Body of pancreas (tissue), 4 donors: Measurements from ENCODE around the gene MIGA2.

Experiments used
- CTCF ChIP-seq, 7 experiments: fragments of 450-650 bp in 4 of 7; fragments of 200-600 bp in 3 of 7; sonication (generic) in 3 of 7; IDR thresholded peaks; one replicate each; pipeline ENCODE4 v1.5.1; 2016 to 2019; ENCODE audit warnings: antibody characterized with exemption in 7 of 7
- POLR2A ChIP-seq, 3 donors: fragments of 450-650 bp; IDR thresholded peaks; one replicate each; pipeline ENCODE4 v1.6.1; 2016; ENCODE audit warnings: antibody characterized with exemption in 3 of 3, mild to moderate bottlenecking in 2 of 3

- no peak for TF ChIP-seq CTCF (IDR thresholded peaks at IDR 0.05)
- TF ChIP-seq POLR2A (IDR thresholded peaks at IDR 0.05) = no peak
These were observed 15.3 kb upstream of the MIGA2 start for GRCh38 chr9:129021091-129021490.
